SK-N-SH treated with all-trans-retinoic acid at 6 μM for 48 hours (cell line): ENCODE results near the gene RBFOX1.

ENCODE experiments used
- ATAC-seq: fragments of 200-7000 bp; cut with Tn5 transposase; 3 replicates; pipeline ENCODE4 v1.9.1; 2020; ENCODE audit warnings: mild to moderate bottlenecking, moderate library complexity
- ARNTL ChIP-seq: fragments of 450-650 bp; formaldehyde crosslinking; IDR thresholded peaks from 2 replicates; pipeline ENCODE4 v1.5.0; 2020; ENCODE audit warnings: low read depth, mild to moderate bottlenecking, moderate library complexity, borderline replicate concordance
- BACH2 ChIP-seq: fragments of 250-450 bp; sonication (Bioruptor Pico); IDR thresholded peaks from 2 replicates; pipeline ENCODE4 v1.9.0; 2021; ENCODE audit warnings: mild to moderate bottlenecking, borderline replicate concordance
- ESRRG ChIP-seq: fragments of 250-450 bp; sonication (Bioruptor Pico); IDR thresholded peaks from 2 replicates; pipeline ENCODE4 v1.6.1; 2021; ENCODE audit warnings: mild to moderate bottlenecking
- GLIS3 ChIP-seq: fragments of 250-450 bp; sonication (Bioruptor Pico); IDR thresholded peaks from 2 replicates; pipeline ENCODE4 v1.5.0; 2020; ENCODE audit warnings: mild to moderate bottlenecking, moderate library complexity
- ISL1 ChIP-seq: fragments of 250-450 bp; sonication (Bioruptor Pico); IDR thresholded peaks from 2 replicates; pipeline ENCODE4 v2.1.2; 2022; ENCODE audit warnings: mild to moderate bottlenecking, moderate library complexity
- OSR1 ChIP-seq: fragments of 250-450 bp; sonication (Bioruptor Pico); IDR thresholded peaks from 2 replicates; pipeline ENCODE4 v1.8.0; 2022; ENCODE audit warnings: moderate library complexity, mild to moderate bottlenecking, inconsistent platforms
- PPARA ChIP-seq: fragments of 250-450 bp; sonication (Bioruptor Pico); IDR thresholded peaks from 2 replicates; pipeline ENCODE4 v1.5.0; 2020; ENCODE audit warnings: mild to moderate bottlenecking, borderline replicate concordance
- RARB ChIP-seq: fragments of 250-450 bp; sonication (Bioruptor Pico); IDR thresholded peaks from 2 replicates; pipeline ENCODE4 v1.8.0; 2021; ENCODE audit warnings: mild to moderate bottlenecking, moderate library complexity
- SNAI2 ChIP-seq: fragments of 250-450 bp; sonication (Bioruptor Pico); IDR thresholded peaks from 2 replicates; pipeline ENCODE4 v1.5.0; 2020; ENCODE audit warnings: mild to moderate bottlenecking, moderate library complexity
- TCF4 ChIP-seq: fragments of 250-450 bp; sonication (Bioruptor Pico); IDR thresholded peaks from 2 replicates; pipeline ENCODE4 v1.8.0; 2021; ENCODE audit warnings: mild to moderate bottlenecking, moderate library complexity, borderline replicate concordance
- TOX ChIP-seq: fragments of 250-450 bp; sonication (Bioruptor Pico); IDR thresholded peaks from 2 replicates; pipeline ENCODE4 v1.8.0; 2021; ENCODE audit warnings: mild to moderate bottlenecking, moderate library complexity, borderline replicate concordance
- ZC3H10 ChIP-seq: fragments of 250-450 bp; sonication (Bioruptor Pico); IDR thresholded peaks from 2 replicates; pipeline ENCODE4 v1.5.1; 2021; ENCODE audit warnings: mild to moderate bottlenecking, moderate library complexity
- ZFP3 ChIP-seq: fragments of 250-450 bp; sonication (Bioruptor Pico); IDR thresholded peaks from 2 replicates; pipeline ENCODE4 v1.5.0; 2020; ENCODE audit warnings: mild to moderate bottlenecking, moderate library complexity
- ZFP30 ChIP-seq: fragments of 450-650 bp; formaldehyde crosslinking; IDR thresholded peaks from 2 replicates; pipeline ENCODE4 v1.5.0; 2022; ENCODE audit warnings: mild to moderate bottlenecking, moderate library complexity
- ZNF565 ChIP-seq: fragments of 450-650 bp; formaldehyde crosslinking; conservative IDR thresholded peaks from 2 replicates; pipeline ENCODE4 v1.5.0; 2020; ENCODE audit warnings: low read depth, mild to moderate bottlenecking, moderate library complexity
- ZNF8 ChIP-seq: fragments of 450-650 bp; formaldehyde crosslinking; IDR thresholded peaks from 2 replicates; pipeline ENCODE4 v1.5.0; 2020; ENCODE audit warnings: mild to moderate bottlenecking, moderate library complexity
- TF ChIP-seq, protein P1 (sequence below): fragments of 250-450 bp; sonication (Bioruptor Pico); IDR thresholded peaks from 2 replicates; pipeline ENCODE4 v1.5.0; 2020; ENCODE audit warnings: mild to moderate bottlenecking, moderate library complexity
- TF ChIP-seq, protein P2 (sequence below): fragments of 250-450 bp; sonication (Bioruptor Pico); IDR thresholded peaks from 2 replicates; pipeline ENCODE4 v1.8.0; 2021; ENCODE audit warnings: low read depth, mild to moderate bottlenecking, moderate library complexity, borderline replicate concordance
- TF ChIP-seq, protein P3 (sequence below): fragments of 250-450 bp; sonication (Bioruptor Pico); IDR thresholded peaks from 2 replicates; pipeline ENCODE4 v1.5.1; 2021; ENCODE audit warnings: mild to moderate bottlenecking, moderate library complexity
- TF ChIP-seq, protein P4 (sequence below): fragments of 250-450 bp; sonication (Bioruptor Pico); IDR thresholded peaks from 2 replicates; pipeline ENCODE4 v1.8.0; 2020; ENCODE audit warnings: mild to moderate bottlenecking, moderate library complexity, borderline replicate concordance
- TF ChIP-seq, protein P5 (sequence below): fragments of 250-450 bp; sonication (Bioruptor Pico); IDR thresholded peaks from 2 replicates; pipeline ENCODE4 v1.5.1; 2020; ENCODE audit warnings: low read depth, mild to moderate bottlenecking, moderate library complexity

The RBFOX1 gene

DNA sequence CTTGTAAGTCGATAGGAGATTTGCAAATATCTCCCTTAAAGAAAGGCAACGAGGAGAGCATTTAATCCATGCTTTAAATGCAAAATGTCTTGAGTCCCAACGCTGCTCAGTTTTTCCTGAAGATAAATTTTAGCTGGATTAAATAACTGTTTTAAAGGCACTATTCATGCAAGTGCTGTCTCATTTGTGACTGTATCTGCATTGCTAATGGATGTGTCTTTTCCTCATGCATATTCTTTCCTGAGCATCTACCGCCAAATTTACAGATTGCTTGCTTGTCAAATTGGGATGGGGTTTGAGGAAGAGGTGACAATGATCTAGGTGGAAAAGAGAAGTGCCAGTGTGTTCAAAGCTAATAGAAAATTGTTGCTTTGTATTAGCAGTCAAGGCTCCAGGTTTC lies 106.9 kb downstream of the RBFOX1 start (continued):
- TF ChIP-seq, protein P1, sequence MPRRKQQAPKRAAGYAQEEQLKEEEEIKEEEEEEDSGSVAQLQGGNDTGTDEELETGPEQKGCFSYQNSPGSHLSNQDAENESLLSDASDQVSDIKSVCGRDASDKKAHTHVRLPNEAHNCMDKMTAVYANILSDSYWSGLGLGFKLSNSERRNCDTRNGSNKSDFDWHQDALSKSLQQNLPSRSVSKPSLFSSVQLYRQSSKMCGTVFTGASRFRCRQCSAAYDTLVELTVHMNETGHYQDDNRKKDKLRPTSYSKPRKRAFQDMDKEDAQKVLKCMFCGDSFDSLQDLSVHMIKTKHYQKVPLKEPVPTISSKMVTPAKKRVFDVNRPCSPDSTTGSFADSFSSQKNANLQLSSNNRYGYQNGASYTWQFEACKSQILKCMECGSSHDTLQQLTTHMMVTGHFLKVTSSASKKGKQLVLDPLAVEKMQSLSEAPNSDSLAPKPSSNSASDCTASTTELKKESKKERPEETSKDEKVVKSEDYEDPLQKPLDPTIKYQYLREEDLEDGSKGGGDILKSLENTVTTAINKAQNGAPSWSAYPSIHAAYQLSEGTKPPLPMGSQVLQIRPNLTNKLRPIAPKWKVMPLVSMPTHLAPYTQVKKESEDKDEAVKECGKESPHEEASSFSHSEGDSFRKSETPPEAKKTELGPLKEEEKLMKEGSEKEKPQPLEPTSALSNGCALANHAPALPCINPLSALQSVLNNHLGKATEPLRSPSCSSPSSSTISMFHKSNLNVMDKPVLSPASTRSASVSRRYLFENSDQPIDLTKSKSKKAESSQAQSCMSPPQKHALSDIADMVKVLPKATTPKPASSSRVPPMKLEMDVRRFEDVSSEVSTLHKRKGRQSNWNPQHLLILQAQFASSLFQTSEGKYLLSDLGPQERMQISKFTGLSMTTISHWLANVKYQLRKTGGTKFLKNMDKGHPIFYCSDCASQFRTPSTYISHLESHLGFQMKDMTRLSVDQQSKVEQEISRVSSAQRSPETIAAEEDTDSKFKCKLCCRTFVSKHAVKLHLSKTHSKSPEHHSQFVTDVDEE (CRISPR knock-in tag): no peak
- TF ChIP-seq ZNF565 (CRISPR knock-in tag) (no peak), ISL1 (CRISPR knock-in tag) (no peak), ZNF8 (no peak), PPARA (CRISPR knock-in tag) (no peak), ZC3H10 (CRISPR knock-in tag) (no peak), ESRRG (no peak), BACH2 (CRISPR knock-in tag) (no peak)

DNA sequence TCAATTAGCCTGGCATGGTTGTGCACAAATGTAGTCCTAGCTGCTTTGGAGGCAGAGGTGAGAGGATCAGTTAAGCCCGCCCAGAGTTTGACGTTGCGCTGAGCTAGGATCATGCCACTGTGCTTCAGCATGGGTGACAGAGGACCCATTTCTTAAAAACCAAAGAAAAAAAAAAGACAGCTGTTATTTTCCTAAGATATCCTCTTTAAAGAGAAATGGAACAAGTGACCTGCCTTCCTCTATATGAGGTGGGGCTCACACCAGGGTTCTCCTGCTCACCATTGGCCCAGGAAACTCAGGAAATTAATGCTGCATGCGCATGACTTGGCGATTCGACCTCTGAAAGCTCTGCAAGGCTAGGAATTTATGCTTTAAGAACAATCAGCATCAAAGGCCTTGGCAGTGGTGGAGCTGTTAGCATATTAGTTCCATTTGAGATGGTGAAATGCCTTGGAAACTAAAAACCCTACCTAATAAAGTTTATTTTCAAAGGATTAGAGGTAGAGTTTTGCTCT lies 108.3 kb downstream of the RBFOX1 start:
- TF ChIP-seq ZFP3 (CRISPR knock-in tag) (no peak), ZNF565 (CRISPR knock-in tag) (no peak), TOX (CRISPR knock-in tag) (no peak), ESRRG (no peak), PPARA (CRISPR knock-in tag) (no peak), ZC3H10 (CRISPR knock-in tag) (no peak), RARB (no peak), ZFP30 (CRISPR knock-in tag) (no peak), SNAI2 (CRISPR knock-in tag) (no peak), GLIS3 (no peak), BACH2 (CRISPR knock-in tag) (no peak), TCF4 (no peak)
- TF ChIP-seq, protein P2, sequence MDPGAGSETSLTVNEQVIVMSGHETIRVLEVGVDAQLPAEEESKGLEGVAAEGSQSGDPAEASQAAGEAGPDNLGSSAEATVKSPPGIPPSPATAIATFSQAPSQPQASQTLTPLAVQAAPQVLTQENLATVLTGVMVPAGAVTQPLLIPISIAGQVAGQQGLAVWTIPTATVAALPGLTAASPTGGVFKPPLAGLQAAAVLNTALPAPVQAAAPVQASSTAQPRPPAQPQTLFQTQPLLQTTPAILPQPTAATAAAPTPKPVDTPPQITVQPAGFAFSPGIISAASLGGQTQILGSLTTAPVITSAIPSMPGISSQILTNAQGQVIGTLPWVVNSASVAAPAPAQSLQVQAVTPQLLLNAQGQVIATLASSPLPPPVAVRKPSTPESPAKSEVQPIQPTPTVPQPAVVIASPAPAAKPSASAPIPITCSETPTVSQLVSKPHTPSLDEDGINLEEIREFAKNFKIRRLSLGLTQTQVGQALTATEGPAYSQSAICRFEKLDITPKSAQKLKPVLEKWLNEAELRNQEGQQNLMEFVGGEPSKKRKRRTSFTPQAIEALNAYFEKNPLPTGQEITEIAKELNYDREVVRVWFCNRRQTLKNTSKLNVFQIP (CRISPR knock-in tag): no peak
- TF ChIP-seq, protein P3, sequence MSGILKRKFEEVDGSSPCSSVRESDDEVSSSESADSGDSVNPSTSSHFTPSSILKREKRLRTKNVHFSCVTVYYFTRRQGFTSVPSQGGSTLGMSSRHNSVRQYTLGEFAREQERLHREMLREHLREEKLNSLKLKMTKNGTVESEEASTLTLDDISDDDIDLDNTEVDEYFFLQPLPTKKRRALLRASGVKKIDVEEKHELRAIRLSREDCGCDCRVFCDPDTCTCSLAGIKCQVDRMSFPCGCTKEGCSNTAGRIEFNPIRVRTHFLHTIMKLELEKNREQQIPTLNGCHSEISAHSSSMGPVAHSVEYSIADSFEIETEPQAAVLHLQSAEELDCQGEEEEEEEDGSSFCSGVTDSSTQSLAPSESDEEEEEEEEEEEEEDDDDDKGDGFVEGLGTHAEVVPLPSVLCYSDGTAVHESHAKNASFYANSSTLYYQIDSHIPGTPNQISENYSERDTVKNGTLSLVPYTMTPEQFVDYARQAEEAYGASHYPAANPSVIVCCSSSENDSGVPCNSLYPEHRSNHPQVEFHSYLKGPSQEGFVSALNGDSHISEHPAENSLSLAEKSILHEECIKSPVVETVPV (CRISPR knock-in tag): no peak
- TF ChIP-seq, protein P4, sequence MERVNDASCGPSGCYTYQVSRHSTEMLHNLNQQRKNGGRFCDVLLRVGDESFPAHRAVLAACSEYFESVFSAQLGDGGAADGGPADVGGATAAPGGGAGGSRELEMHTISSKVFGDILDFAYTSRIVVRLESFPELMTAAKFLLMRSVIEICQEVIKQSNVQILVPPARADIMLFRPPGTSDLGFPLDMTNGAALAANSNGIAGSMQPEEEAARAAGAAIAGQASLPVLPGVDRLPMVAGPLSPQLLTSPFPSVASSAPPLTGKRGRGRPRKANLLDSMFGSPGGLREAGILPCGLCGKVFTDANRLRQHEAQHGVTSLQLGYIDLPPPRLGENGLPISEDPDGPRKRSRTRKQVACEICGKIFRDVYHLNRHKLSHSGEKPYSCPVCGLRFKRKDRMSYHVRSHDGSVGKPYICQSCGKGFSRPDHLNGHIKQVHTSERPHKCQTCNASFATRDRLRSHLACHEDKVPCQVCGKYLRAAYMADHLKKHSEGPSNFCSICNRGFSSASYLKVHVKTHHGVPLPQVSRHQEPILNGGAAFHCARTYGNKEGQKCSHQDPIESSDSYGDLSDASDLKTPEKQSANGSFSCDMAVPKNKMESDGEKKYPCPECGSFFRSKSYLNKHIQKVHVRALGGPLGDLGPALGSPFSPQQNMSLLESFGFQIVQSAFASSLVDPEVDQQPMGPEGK (CRISPR knock-in tag): no peak
- TF ChIP-seq, all 23 proteins: peak for 0
- ATAC-seq: no peak

DNA sequence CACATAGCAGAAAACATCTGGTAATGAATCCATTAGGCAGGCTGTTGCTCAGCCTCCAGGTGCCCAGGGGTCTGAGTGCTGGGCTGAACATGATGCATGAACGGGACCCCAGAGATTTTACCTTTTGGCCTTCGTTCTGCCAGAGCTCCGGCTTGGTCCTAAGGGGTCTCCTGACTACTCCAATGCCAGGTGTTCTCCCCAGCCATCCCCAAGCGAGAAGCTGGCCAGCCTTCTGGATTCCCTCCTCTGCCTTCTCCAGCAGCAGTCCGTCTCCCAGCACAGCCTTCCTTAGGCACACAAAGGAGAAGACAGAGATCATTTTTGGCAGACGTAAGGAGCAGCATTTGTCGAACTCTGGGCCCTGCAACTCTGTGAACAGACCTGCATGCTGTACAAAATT lies 109.4 kb downstream of the RBFOX1 start:
- no peak for TF ChIP-seq ZNF565 (CRISPR knock-in tag)
- no peak for TF ChIP-seq ARNTL (CRISPR knock-in tag)
- TF ChIP-seq, protein P5, sequence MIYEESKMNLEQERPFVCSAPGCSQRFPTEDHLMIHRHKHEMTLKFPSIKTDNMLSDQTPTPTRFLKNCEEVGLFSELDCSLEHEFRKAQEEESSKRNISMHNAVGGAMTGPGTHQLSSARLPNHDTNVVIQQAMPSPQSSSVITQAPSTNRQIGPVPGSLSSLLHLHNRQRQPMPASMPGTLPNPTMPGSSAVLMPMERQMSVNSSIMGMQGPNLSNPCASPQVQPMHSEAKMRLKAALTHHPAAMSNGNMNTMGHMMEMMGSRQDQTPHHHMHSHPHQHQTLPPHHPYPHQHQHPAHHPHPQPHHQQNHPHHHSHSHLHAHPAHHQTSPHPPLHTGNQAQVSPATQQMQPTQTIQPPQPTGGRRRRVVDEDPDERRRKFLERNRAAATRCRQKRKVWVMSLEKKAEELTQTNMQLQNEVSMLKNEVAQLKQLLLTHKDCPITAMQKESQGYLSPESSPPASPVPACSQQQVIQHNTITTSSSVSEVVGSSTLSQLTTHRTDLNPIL: no peak
- TF ChIP-seq ZC3H10 (CRISPR knock-in tag): no peak
- TF ChIP-seq, protein P3 (CRISPR knock-in tag): no peak
- no peak for TF ChIP-seq RARB
- no peak for TF ChIP-seq OSR1 (CRISPR knock-in tag)
- no peak for TF ChIP-seq SNAI2 (CRISPR knock-in tag)
- TF ChIP-seq PPARA (CRISPR knock-in tag): no peak
- no peak for TF ChIP-seq ISL1 (CRISPR knock-in tag)
- no peak for TF ChIP-seq ZFP3 (CRISPR knock-in tag)
- no peak for TF ChIP-seq ZFP30 (CRISPR knock-in tag)
- TF ChIP-seq TOX (CRISPR knock-in tag): no peak
- TF ChIP-seq, protein P1 (CRISPR knock-in tag): no peak
- no peak for TF ChIP-seq ZNF8
- ATAC-seq: no peak
